H1 (cell line): ENCODE measurements around the gene DHCR7. TPM values are rescaled to one million over a fixed set of nuclear protein-coding genes. Genes with fewer than 3 reads are reported as not detected.

Experiments
- CTCF ChIA-PET: fragments of 300-600 bp; sonication (Branson Sonifier 250); formaldehyde crosslinking; loops from one replicate; lab custom pipeline; 2021; ENCODE audit not compliant: partially characterized antibody; lab: Charles Lee
- POLR2A ChIA-PET: fragments of 300-600 bp; sonication (Branson Sonifier 250); formaldehyde crosslinking; loops from one replicate; lab custom pipeline; 2021; ENCODE audit warnings: inconsistent platforms; ENCODE audit not compliant: partially characterized antibody; lab: Charles Lee
- DNase-seq, 2 experiments: peaks; one replicate each; pipeline versions ENCODE4 v3.0.0 to v3.0.0-alpha.2; 2010 to 2022; ENCODE audit warnings: low spot score in 2 of 2, low read depth in 1 of 2, mixed read lengths in 1 of 2
- FAIRE-seq: peaks from 2 replicates; lab custom pipeline; 2011; peaks lifted over from hg19 to GRCh38; lab: Jason Lieb, UNC
- H2AFZ ChIP-seq: 2 replicates; pipeline ENCODE4 v1.8.1; 2012; ENCODE audit warnings: low read length, inconsistent platforms
- H2AK5ac ChIP-seq: 2 replicates; pipeline ENCODE4 v1.6.1; 2013; ENCODE audit warnings: low read depth, low read length
- H2BK120ac ChIP-seq: replicated peaks from 2 replicates; pipeline ENCODE3; 2013; ENCODE audit warnings: low read depth, low read length, inconsistent platforms
- H2BK12ac ChIP-seq: 2 replicates; pipeline ENCODE4 v1.6.1; 2013; ENCODE audit warnings: low read depth, low read length
- H2BK15ac ChIP-seq: 2 replicates; pipeline ENCODE4 v1.6.1; 2013; ENCODE audit warnings: low read length
- H2BK20ac ChIP-seq: 2 replicates; pipeline ENCODE4 v1.6.1; 2013; ENCODE audit warnings: low read length
- H2BK5ac ChIP-seq: 2 replicates; pipeline ENCODE4 v1.6.1; 2013; ENCODE audit warnings: low read depth, low read length
- H3K14ac ChIP-seq: 2 replicates; pipeline ENCODE4 v1.6.1; 2013; ENCODE audit warnings: inconsistent platforms; ENCODE audit not compliant: insufficient read length
- H3K18ac ChIP-seq: 2 replicates; pipeline ENCODE4 v1.6.1; 2013; ENCODE audit warnings: low read length; ENCODE audit errors: extremely low read depth
- H3K23ac ChIP-seq: 2 replicates; pipeline ENCODE4 v1.6.1; 2013; ENCODE audit warnings: inconsistent platforms; ENCODE audit not compliant: insufficient read length
- H3K23me2 ChIP-seq: 2 replicates; pipeline ENCODE4 v1.6.1; 2013; ENCODE audit warnings: low read depth, low read length
- H3K27ac ChIP-seq: 2 replicates; pipeline ENCODE4 v1.6.1; 2011; ENCODE audit warnings: low read depth, low read length, inconsistent platforms
- H3K27me3 ChIP-seq, 4 experiments: replicated peaks in 1 of 4; 1 replicate in 1 of 4; 2 replicates in 3 of 4; pipeline versions ENCODE4 v1.6.1 to v1.8.1; 2011 to 2013; ENCODE audit warnings: low read length in 3 of 4, mild to moderate bottlenecking in 3 of 4, inconsistent platforms in 2 of 4, mixed read lengths in 2 of 4, moderate library complexity in 1 of 4; ENCODE audit not compliant: control insufficient read depth in 3 of 4, insufficient read depth in 3 of 4; ENCODE audit errors: extremely low read depth in 1 of 4
- H3K36me3 ChIP-seq, 4 experiments: 2 replicates each; pipeline versions ENCODE4 v1.6.1 to v1.8.1; 2011 to 2013; ENCODE audit warnings: mild to moderate bottlenecking in 4 of 4, low read length in 3 of 4, moderate library complexity in 2 of 4, control low read depth in 1 of 4, inconsistent platforms in 1 of 4; ENCODE audit not compliant: insufficient read depth in 4 of 4, control insufficient read depth in 2 of 4
- H3K4ac ChIP-seq: replicated peaks from 2 replicates; pipeline ENCODE3; 2013; ENCODE audit warnings: low read length, low read depth, mixed read lengths, inconsistent platforms; ENCODE audit not compliant: insufficient read length
- H3K4me1 ChIP-seq, 4 experiments: replicated peaks in 1 of 4; 1 replicate in 1 of 4; 2 replicates in 3 of 4; pipeline versions ENCODE4 v1.6.1 to v1.8.1; 2011 to 2013; ENCODE audit warnings: low read length in 3 of 4, inconsistent platforms in 2 of 4, mixed read lengths in 1 of 4; ENCODE audit not compliant: insufficient read depth in 4 of 4, control insufficient read depth in 3 of 4
- H3K4me2 ChIP-seq, 2 experiments: 2 replicates each; pipeline versions ENCODE4 v1.6.1 to v1.8.1; 2011 to 2013; ENCODE audit warnings: low read depth in 2 of 2, low read length in 2 of 2, control low read depth in 1 of 2, inconsistent platforms in 1 of 2, mild to moderate bottlenecking in 1 of 2; ENCODE audit not compliant: insufficient read depth in 1 of 2
- H3K4me3 ChIP-seq, 4 experiments: fragments of 200-600, 300-600 bp in 1 of 4; sonication (generic), shearing (Covaris generic), sonication (Bioruptor Twin) in 1 of 4; 2 replicates each; pipeline versions ENCODE4 v1.5.1 to v1.8.1; 2011 to 2016; ENCODE audit warnings: low read length in 4 of 4, low read depth in 3 of 4, control low read depth in 2 of 4, inconsistent platforms in 2 of 4, mild to moderate bottlenecking in 2 of 4, mixed read lengths in 1 of 4, moderate library complexity in 1 of 4; ENCODE audit not compliant: insufficient read depth in 2 of 4; ENCODE audit errors: extremely low read depth in 1 of 4
- H3K56ac ChIP-seq: replicated peaks from 2 replicates; pipeline ENCODE3; 2013; ENCODE audit warnings: low read depth, mild to moderate bottlenecking, mixed read lengths, low read length, inconsistent platforms; ENCODE audit not compliant: insufficient read length
- H3K79me1 ChIP-seq: 2 replicates; pipeline ENCODE4 v1.6.1; 2013; ENCODE audit warnings: low read depth, low read length, control low read depth
- H3K79me2 ChIP-seq, 2 experiments: 2 replicates each; pipeline versions ENCODE4 v1.6.1 to v1.8.1; 2012 to 2013; ENCODE audit warnings: low read length in 2 of 2, mild to moderate bottlenecking in 2 of 2, inconsistent platforms in 1 of 2; ENCODE audit not compliant: insufficient read depth in 2 of 2, control insufficient read depth in 1 of 2
- H3K9ac ChIP-seq, 4 experiments: replicated peaks in 1 of 4; 1 replicate in 1 of 4; 2 replicates in 3 of 4; pipeline versions ENCODE4 v1.6.1 to v1.8.1; 2011 to 2013; ENCODE audit warnings: low read depth in 3 of 4, low read length in 3 of 4, control low read depth in 2 of 4, mild to moderate bottlenecking in 2 of 4, moderate library complexity in 2 of 4, inconsistent platforms in 1 of 4; ENCODE audit errors: extremely low read depth in 1 of 4
- H3K9me3 ChIP-seq, 2 experiments: 2 replicates each; pipeline versions ENCODE4 v1.6.1 to v1.8.1; 2012 to 2013; ENCODE audit warnings: mild to moderate bottlenecking in 2 of 2, moderate library complexity in 2 of 2, control low read depth in 1 of 2, inconsistent platforms in 1 of 2, low read depth in 1 of 2, low read length in 1 of 2, mixed read lengths in 1 of 2; ENCODE audit not compliant: insufficient read depth in 2 of 2
- H4K20me1 ChIP-seq, 2 experiments: replicated peaks in 1 of 2; 2 replicates each; pipeline versions ENCODE3 to v1.8.1; 2011 to 2013; ENCODE audit warnings: inconsistent platforms in 2 of 2, low read length in 2 of 2, mild to moderate bottlenecking in 1 of 2; ENCODE audit not compliant: insufficient read depth in 2 of 2, control insufficient read depth in 1 of 2
- H4K5ac ChIP-seq: 2 replicates; pipeline ENCODE4 v1.6.1; 2013; ENCODE audit warnings: low read length, low read depth, mixed read lengths, inconsistent platforms; ENCODE audit not compliant: insufficient read length
- H4K8ac ChIP-seq: 2 replicates; pipeline ENCODE4 v1.8.0; 2013; ENCODE audit warnings: mild to moderate bottlenecking, moderate library complexity, low read length, inconsistent platforms; ENCODE audit not compliant: insufficient read depth; ENCODE audit errors: extremely low read depth
- H4K91ac ChIP-seq: replicated peaks from 2 replicates; pipeline ENCODE3; 2013; ENCODE audit warnings: low read length, mixed read lengths, inconsistent platforms; ENCODE audit not compliant: insufficient read length
- CHD1 ChIP-seq: IDR thresholded peaks from 2 replicates; pipeline ENCODE4 v1.6.1; 2012; ENCODE audit warnings: low read depth, low read length, improper control_type of control experiment
- HDAC2 ChIP-seq, 2 experiments: fragments of 300-600 bp in 1 of 2; sonication (generic) in 1 of 2; IDR thresholded peaks; 2 replicates each; pipeline ENCODE4 v1.6.1; 2011 to 2012; ENCODE audit warnings: low read depth in 2 of 2, low read length in 2 of 2, mild to moderate bottlenecking in 2 of 2, moderate library complexity in 2 of 2, borderline replicate concordance in 1 of 2, inconsistent platforms in 1 of 2
- NANOG ChIP-seq: IDR thresholded peaks from 2 replicates; pipeline ENCODE4 v1.6.1; 2011; ENCODE audit warnings: low read length, low read depth, mild to moderate bottlenecking, inconsistent platforms; ENCODE audit not compliant: insufficient read depth, poor library complexity, severe bottlenecking
- RBBP5 ChIP-seq: IDR thresholded peaks from 2 replicates; pipeline ENCODE4 v1.7.1; 2012; ENCODE audit warnings: low read depth, mild to moderate bottlenecking, inconsistent platforms, low read length, moderate library complexity, borderline replicate concordance
- WGBS, 2 experiments: shearing (Covaris generic) in 1 of 2; methylation state at CpG; one replicate each; pipeline versions ENCODE4 v1.1.6 to v1.1.7; 2013 to 2015; ENCODE audit warnings: low lambda C conversion rate in 2 of 2, mixed read lengths in 2 of 2, inconsistent platforms in 1 of 2, low coverage in 1 of 2, missing lambda C conversion rate in 1 of 2; ENCODE audit not compliant: insufficient replicate concordance in 2 of 2, insufficient coverage in 1 of 2, insufficient read length in 1 of 2; ENCODE audit errors: extremely low coverage in 1 of 2, missing lambda C conversion rate in 1 of 2; 5-methylcytosine and 5-hydroxymethylcytosine counted together
- polyA plus RNA-seq, 7 experiments: library from polyadenylated mRNA; depleted of rRNA in 3 of 7; stranded (reverse) in 5 of 7; unstranded in 2 of 7; fragments of >200 nt in 5 of 7; fragments of 200-250 nt in 2 of 7; gene quantifications; 1 replicate in 5 of 7; 2 replicates in 1 of 7; 4 replicates in 1 of 7; pipeline versions ENCODE4 v1.2.1 to v1.2.3, GENCODE V29; 2011 to 2013; ENCODE audit warnings: missing spikeins in 2 of 7, mixed read lengths in 2 of 7
- total RNA-seq: library from RNA; stranded (reverse); fragmentation: NEBNext Ultra II Directional; extraction: Animal tissue kit (Norgen Biotek cat#: 25700); gene quantifications from 2 replicates; pipeline ENCODE4 v1.2.1, GENCODE V29; 2021

Gene DHCR7
- total and polyA plus RNA-seq, 2 of the 8 experiments (the other 6 are each of a cell fraction or from before 2014, with no cell fraction given), result 144 to 157 TPM

- H3K4me3 ChIP-seq, result no peak overlapping the region
- peaks cover 0 to 10% (median 7%) of the 10 kb centered on the region in 4 experiments; a peak in 4 of 8 replicates for H3K36me3 ChIP-seq
- H3K4ac ChIP-seq, result no peak overlapping the region
- DNase-seq (peak in 1 of 2 experiments; percentile 37), FAIRE-seq (no peak)
- H3K23ac ChIP-seq, result no peak overlapping the region
- H3K79me1 ChIP-seq, result no peaks in the 10 kb centered on the region
- H3K14ac ChIP-seq, result no peak overlapping the region
- H4K20me1 ChIP-seq, result peaks cover 0 to 11% of the 10 kb centered on the region in 2 experiments
- H3K56ac ChIP-seq, result no peak overlapping the region
- WGBS, 2 experiments, result 95% methylated on average over 18 of the region's 28 CpGs; no CpG with 5 or more reads in 1 of the 2 experiments
- no peak overlapping the region for H3K4me2 ChIP-seq
- H3K23me2 ChIP-seq, result peaks cover 4% of the 10 kb centered on the region; the same call in 1 of the 2 replicates
- H3K9me3 ChIP-seq, result no peaks in the 10 kb centered on the region
- TF ChIP-seq HDAC2 (IDR thresholded peaks at IDR 0.05; ENCODE audit: borderline replicate concordance in 1 of 2, low read depth in 2 of 2, low read length in 2 of 2) (no peak), CHD1 (no peak), NANOG (no peak), RBBP5 (no peak)
- H3K9ac ChIP-seq, result no peak overlapping the region
- no peak overlapping the region for H2BK12ac ChIP-seq
- no peak overlapping the region for H2BK20ac ChIP-seq
- H4K8ac ChIP-seq, result no peak overlapping the region
- H4K5ac ChIP-seq, result no peak overlapping the region
- H2AK5ac ChIP-seq, result no peak overlapping the region
- ChIA-PET CTCF (no interaction called here), POLR2A (no interaction called here)
- H3K27ac ChIP-seq, result no peak overlapping the region
- no peak overlapping the region; the same call in 1 of the 2 replicates for H2BK5ac ChIP-seq
- no peaks in the 10 kb centered on the region for H3K4me1 ChIP-seq
- H2BK120ac ChIP-seq, result no peak overlapping the region
- no peaks in the 10 kb centered on the region for H3K79me2 ChIP-seq
- no peak overlapping the region for H2BK15ac ChIP-seq
- H4K91ac ChIP-seq, result no peak overlapping the region
- H2AFZ ChIP-seq, result no peak overlapping the region
- no peaks in the 10 kb centered on the region for H3K27me3 ChIP-seq
- no peak overlapping the region for H3K18ac ChIP-seq
These were observed 42.7 kb upstream of the DHCR7 start for GRCh38 chr11:71490731-71491390.
